GM06990 (cell line): ENCODE results near the gene IGHMBP2.

ENCODE experiments used
- DNase-seq: peaks from one replicate; pipeline ENCODE4 v3.0.0-alpha.2; 2011; ENCODE audit not compliant: insufficient read length; ENCODE audit errors: extremely low read depth
- H3K27me3 ChIP-seq: replicated peaks from 2 replicates; pipeline ENCODE4 v1.6.0; 2011; ENCODE audit warnings: low read length; ENCODE audit not compliant: control insufficient read depth, insufficient read depth
- H3K36me3 ChIP-seq: 2 replicates; pipeline ENCODE4 v1.5.1; 2011; ENCODE audit warnings: low read length; ENCODE audit not compliant: control insufficient read depth, insufficient read depth
- H3K4me3 ChIP-seq: replicated peaks from 2 replicates; pipeline ENCODE4 v1.5.1; 2011; ENCODE audit warnings: low read depth, mild to moderate bottlenecking, control low read depth, low read length
- TF ChIP-seq, protein P1 (sequence below): IDR thresholded peaks from 2 replicates; pipeline ENCODE4 v1.5.1; 2011; ENCODE audit warnings: low read length, control low read depth, mild to moderate bottlenecking, inconsistent platforms; ENCODE audit not compliant: insufficient read depth, poor library complexity, severe bottlenecking

IGHMBP2 gene

DNA sequence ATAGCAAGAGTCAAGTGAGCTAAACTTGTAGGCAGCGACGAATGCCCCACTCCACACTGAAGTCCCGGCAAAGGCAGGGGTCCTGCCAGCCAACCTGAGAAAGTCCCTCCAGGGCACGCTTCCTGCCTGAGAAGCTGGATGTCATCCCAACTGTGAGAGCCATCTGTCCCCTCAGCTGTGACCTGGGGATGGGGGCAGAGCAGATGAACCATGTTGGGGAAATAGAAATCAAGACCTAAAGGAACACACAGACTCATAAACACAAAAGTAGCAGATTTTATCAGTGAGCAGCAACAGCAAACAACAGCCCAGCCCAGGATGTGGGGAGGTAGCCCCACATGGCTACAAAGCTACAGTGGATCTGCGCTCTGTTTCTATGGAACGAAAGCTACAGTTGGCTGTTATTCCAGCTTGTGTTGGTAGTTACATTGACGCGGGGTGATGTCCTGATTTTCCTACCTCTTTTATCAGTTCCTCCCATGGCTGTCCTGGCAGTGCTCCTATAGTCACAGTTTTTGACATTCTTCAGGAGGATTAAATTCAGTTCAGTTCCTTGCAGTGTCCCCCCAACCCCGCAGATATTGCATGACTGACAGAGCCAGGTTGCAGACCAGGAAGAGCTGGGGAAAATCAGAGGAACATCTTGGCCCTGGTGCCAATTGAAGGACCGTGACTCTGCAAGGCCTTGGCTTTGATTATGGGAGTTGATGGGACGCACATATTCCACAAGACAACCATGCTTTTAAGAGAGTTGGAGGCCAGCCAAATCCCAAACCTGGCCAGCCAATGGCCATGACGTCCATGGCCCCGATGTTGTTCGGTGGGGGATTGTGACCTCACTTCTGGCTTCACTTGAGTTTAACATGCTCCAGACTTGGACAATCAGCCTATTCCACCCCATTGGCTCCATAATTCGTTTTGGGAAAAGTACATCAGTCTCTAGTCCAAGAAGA lies 62.5 kb downstream of the IGHMBP2 start:
- no peaks in the 10 kb centered on the region for H3K36me3 ChIP-seq
- H3K4me3 ChIP-seq = no peak overlapping the region
- no peaks in the 10 kb centered on the region; the same call in 1 of the 2 replicates for H3K27me3 ChIP-seq
- TF ChIP-seq, protein P1, sequence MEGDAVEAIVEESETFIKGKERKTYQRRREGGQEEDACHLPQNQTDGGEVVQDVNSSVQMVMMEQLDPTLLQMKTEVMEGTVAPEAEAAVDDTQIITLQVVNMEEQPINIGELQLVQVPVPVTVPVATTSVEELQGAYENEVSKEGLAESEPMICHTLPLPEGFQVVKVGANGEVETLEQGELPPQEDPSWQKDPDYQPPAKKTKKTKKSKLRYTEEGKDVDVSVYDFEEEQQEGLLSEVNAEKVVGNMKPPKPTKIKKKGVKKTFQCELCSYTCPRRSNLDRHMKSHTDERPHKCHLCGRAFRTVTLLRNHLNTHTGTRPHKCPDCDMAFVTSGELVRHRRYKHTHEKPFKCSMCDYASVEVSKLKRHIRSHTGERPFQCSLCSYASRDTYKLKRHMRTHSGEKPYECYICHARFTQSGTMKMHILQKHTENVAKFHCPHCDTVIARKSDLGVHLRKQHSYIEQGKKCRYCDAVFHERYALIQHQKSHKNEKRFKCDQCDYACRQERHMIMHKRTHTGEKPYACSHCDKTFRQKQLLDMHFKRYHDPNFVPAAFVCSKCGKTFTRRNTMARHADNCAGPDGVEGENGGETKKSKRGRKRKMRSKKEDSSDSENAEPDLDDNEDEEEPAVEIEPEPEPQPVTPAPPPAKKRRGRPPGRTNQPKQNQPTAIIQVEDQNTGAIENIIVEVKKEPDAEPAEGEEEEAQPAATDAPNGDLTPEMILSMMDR = no peak
- no peak for DNase-seq

DNA sequence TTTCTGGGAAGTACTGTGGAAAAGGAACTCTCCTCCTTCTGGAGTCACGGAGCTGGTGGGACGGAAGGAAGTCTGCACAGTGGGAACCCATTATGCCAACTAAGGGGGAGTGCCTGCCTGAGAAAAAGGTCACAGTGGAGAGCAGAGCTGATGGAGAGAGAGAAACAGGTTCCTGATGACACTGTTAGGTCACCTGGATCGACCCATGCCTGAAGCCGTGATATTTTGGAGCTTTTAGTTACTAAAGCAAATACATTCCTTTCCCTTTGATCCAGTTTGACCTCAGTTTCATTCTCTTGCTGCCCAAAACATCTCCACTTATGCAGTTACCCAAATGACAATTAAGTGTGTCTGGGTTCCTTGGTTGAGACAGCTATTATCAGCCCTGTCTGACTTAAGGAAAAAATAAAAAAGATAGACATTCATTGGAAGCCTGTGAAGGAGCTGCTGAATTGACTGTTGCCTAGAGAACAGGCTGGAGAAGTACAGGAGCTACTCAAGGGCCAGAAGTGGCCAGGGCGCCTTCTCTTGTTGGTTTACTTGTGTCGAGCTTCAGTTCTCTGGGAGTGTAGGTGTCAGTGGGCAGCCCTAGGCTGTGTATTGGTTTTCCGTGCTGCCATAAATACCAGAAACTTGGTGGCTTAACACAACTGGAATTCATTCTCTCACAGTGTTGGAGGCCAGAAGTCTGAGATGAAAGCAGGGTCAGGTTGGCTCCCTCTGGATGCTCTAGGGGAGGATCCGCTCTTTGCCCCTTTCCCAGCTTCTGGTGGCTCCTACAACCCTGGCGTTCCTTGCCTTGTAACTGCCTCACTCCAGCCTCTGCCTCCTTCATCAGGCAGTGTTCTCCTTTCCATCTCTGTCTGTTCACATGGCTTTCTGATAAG lies 63.4 kb downstream of the IGHMBP2 start:
- TF ChIP-seq, protein P1 = no peak
- DNase-seq = no peak
- Histone ChIP-seq H3K4me3 (no peak overlapping the region), H3K36me3 (no peaks in the 10 kb centered on the region), H3K27me3 (no peaks in the 10 kb centered on the region; the same call in 1 of the 2 replicates)

DNA sequence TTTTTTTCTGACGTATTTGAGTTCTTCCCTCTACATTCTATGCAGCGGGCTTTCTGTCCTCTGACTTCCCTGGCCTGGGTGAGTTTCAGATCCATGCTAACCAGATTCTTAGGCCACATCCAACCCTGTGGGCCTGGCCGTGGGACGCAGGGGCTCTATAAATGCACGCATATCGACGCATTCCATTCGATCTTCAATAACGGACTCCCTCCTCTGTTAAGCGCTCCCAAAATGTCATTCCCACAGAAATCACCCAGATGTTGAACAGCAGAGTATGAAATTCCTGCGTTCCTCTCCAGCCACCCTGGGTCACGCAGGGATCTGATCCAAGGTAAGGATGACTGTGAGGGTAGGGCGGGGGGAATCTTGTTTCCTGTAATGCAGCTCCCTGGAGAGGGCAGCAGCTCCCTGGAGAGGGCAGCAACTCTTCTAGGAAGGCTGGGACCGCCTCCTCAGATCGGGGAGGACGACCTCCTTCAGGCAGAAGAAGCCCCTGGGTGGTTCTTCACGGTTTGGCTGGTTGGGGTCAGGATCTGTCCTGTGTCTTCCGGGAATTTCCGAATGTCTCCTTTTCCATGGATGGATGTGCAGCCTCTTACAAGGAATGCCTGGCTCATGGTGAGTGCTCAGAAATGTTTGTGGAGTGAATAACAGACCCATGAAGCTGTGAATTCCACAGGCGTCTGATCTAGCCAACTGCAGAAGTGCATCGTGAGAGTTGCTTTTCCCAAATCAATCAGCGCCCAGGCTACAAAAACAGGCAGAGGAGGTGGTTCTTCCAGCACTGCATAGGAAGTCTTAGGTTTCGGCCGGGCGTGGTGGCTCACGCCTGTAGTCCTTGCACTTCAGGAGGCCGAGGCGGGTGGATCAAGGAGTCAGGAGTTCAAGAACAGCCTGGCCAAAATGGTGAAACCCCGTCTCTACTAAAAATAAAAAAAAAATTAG lies 64.9 kb downstream of the IGHMBP2 start:
- no peaks in the 10 kb centered on the region for H3K36me3 ChIP-seq
- DNase-seq = no peak
- H3K4me3 ChIP-seq = no peak overlapping the region
- H3K27me3 ChIP-seq = no peaks in the 10 kb centered on the region; the same call in 1 of the 2 replicates
- TF ChIP-seq, protein P1 = no peak

DNA sequence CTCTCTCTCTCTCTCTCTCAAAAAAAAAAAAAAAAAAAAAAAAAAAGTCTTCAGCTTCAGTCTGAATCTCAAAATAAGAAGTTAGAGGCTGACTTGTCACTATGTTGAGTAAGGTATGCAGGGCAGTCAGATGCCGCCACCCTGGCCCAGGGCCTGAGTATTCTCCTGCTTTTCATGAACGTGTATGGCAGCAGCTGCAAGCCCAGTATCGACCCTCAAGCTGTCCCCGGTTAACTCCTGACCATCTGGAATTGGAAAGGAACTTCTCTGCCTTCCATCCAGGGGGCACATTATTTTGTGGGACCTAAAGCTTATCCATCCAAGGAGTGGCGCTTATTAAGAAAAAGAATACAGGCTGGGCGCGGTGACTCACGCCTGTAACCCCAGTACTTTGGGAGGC lies 65.7 kb downstream of the IGHMBP2 start:
- no peaks in the 10 kb centered on the region for H3K27me3 ChIP-seq
- H3K36me3 ChIP-seq = no peaks in the 10 kb centered on the region
- H3K4me3 ChIP-seq = no peak overlapping the region
- no peak for DNase-seq
- TF ChIP-seq, protein P1 = no peak
